Stimulated activated CD4-positive, alpha-beta T cell treated with anti-CD3 and anti-CD28 coated beads, Interleukin-15, amount 100 ng/mL, for 48 hours (primary cell): ENCODE measurements around the gene NAPB.

Experiments used
- DNase-seq, 2 donors: peaks; one replicate each; pipeline ENCODE4 v3.0.0-alpha.2; 2020; ENCODE audit warnings: low read depth in 2 of 2

The NAPB gene

DNA sequence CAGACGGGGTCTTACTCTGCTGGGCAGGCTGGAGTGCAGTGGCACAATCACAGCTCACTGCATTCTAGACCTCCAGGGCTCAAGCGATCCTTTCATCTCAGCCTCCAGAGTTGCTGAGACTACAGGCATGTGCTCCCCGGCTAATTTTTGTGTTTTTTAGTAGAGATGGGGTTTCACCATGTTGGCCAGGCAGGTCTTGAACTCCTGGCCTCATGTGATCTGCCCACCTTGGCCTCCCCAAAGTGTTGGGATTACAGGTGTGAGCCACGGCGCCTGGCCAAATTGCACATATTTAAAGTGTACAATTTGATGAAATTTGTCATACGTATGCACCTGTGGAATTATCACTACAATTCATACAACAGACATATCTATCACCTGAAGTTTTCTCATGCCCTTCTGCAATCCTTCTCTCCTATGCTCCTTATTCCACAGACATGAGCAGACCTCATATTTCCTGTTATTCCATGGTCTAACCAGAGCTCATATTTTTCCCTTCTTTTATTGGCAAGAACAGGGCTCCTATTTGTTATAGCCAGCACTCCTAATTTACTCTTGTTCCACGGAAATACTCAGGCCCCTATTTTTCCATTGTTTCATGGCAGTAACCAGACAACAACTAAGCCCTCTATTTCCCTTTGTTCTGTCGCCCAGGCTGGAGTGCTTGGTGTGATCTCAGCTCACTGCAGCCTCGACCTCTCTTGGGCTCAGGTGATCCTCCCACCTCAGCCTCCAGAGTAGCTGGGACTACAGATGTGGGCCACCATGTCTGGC, 16.0 kb upstream of the NAPB start:
- no peak for DNase-seq

DNA sequence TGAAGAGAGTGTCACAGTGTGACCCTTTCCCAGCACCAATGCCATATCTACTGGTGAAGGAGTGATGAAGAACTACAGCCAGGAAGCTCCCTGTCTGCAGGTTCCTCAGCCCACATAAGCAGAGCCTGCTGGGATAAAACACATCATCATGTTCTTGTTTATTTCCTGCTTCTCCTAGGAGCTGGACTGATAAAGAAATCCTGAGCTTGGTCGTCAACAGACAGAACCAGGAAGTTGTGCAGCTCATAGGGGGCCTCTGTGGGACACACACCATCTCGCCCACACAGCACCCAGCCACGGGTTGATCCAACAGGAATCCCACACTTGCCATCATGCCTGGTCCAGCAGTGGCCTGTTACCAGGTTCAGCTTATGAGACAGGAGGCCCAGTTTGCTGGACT, 15.4 kb upstream of the NAPB start:
- DNase-seq = no peak

DNA sequence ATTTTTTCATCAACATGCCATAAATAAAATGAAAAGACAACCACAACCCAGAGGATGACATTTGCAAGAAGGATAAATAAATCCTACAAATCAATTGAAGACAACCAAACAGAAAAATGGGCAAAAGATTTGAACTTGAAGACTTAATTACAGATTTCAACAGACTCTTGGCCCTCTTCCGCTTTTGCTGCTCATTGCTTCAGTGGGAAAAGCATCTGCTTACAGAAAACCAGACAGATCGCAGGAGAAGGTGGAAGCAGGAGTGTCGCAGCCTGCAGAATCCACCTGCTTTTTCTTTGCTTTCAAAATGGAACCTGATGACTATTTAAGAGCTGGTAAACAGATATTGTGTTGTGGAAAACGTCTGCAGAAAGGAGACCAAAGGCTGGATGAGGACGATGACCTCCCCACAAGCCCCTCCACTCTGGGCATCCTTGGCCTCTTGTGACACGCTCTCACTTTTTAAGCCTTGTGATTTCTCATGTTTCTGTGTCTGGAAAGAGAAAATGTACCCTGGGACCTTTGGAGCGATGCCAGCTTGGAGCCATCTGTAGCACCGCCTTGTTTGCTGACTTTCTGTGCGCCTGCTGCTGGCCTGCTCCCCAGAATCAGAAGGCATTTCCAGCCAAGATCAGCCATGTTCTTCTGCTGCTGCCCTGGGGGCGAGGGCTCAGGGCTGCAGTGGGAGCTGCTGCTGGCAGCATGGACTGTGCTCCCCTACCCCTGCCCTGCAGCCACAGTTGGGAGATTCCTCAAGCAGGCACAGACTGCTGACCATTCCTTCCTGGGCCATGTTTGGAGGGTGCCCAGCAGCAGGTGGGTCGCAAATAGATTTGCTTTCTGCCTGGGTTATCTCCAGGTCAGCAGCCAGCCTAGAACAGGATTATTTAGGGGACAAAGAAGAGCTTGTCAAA, 14.6 kb upstream of the NAPB start:
- DNase-seq = no peak

DNA sequence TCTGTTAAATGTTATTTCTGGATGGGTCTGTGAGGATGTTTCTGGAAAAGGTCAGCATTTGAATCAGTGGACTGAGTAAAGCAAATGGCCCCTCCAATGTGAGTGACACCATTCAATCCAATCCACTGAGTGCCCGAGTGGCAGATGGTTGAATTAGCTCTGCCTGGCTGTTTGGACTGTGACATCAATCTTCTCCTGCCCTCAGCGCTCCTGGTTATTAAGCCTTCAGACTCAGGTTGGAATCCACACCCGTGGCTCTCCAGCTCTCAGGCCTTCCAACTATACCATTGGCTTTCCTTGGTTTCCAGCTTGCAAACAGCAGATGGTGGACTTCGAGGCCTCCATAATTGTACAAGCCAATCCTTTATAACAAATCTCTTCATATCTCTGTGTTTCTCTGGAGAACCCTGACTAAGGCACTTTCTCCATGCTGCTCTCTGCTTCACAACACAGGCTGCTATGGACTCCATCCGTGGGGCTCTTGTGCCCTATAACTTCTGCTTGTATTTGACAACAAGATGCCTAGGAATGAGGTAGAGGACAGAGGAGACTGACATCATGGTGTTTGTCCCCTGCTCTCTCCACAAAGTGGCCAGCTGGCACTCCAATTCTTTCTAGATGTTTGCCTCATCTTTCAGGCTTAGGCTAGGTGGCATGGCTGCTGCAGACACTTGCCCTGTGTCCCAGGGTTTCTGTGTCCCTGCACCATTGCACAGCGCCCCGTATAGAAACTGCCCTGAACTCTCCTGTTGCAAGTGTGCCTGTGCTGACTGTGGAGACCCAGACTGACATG, 13.4 kb upstream of the NAPB start:
- no peak for DNase-seq

DNA sequence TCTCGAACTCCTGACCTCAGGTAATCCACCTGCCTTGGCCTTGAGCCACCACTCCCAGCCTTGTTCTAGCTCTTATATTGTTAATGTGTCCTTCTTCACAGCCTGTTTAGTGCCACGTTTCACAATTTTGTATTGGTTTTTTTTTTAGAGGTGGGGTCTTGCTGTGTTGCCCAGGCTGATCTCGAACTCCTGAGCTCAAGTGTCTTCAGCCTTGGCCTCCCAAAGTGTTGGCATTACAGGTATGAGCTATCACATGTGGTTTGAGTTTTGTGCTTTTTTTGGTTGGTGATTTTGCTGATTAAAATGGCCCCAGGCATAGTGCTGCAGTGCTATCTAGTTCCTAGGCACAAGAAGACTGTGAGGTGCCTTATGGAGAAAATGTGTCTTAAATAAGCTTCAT, 12.3 kb upstream of the NAPB start:
- no peak for DNase-seq

DNA sequence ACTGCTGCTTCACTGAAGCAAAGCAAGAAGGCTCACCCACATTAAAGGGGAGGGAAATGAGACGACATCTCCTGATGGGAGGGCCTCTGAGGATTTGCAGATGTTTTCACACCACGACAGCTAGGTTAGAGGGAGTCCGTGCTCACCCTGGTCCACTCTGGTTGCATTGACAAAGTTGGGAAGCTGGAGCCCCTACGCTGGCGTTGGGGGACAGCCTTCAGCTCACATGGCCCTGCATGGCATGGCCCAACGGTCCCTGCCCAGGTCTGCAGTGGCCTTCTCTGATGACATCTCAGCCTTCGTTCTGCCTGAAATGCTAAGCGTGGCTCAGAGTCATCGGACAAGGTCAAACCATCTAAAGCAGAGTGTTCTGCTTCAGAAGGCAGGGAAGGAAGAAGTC, 3.8 kb upstream of the NAPB start:
- DNase-seq = no peak

DNA sequence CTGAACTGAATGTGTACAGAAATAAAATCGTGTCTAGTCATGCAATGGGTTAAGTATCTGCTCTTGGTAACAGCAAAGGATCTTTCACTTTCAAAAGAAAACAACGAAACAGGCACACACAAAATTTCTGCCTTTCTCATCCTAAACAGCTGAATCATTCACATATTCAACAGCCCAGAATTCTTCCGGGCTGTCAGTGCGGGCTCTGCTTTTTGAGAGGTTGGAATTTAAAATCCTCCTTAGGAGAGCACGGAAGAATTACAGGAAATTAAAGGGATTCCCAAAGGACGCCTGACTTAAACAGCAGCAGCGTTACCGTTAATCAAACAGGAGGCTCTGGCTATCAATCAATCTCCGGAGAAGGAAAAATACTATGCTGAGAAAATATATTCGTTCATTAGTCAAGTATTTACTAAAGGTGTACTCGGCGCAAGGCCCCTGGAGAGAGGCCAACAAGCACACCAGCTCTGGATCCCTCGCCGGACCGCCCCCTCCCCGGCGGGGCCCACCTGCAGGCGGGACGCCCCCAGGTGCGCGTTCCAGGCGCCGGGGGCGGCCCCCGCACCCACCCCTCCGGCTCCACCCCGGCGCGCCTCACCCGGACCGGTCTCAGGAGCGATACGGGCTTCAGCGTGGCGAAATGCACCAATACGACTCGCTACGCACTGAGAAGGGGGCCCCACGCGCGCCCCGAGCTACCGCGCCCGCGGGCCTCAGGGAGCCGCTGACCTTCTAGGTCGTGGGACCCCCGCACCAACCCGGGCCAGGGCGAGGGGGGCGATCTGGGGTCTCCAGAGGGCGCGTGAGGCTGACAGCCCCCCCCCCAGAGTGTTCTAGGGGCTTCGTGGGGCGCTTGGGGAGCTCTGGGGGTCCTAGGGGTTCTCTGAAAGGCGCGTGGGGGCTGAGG, 1.0 kb downstream of the NAPB start:
- DNase-seq = peak in 1 of 2 donors; percentile 36

DNA sequence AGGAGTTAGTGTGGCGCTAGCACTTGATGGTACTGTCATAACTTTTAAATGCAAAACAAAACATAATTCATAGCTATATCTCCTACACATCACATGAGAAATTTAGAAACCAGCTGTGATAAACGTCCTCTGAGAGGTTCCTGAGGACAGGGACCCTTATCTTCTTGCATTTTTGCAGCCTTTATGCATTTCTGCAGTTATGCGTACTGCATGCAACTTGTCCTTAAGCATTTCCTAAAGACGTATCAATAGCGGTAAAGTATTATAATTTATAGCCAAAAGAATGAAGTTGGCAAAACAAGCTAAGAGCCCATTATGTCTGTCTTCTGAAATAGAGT, 1.7 kb downstream of the NAPB start:
- DNase-seq = no peak

DNA sequence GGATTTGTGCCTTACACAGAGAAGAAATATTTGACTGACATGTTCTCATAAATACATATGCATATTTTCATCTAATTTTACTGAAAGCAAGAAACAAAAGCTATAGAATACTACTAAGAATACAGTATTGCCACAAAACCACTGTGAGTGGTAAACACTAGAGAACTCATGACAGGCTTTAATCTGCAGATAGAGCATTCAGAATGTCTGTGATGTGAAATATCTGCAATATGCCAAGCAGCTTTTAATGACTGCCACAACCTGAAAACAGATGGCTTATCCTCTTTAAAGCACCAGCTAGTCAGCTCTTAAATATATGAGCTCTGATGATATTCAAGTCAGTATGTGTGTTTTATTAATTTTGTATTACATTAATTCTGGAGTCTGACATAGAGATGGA, 3.4 kb downstream of the NAPB start:
- DNase-seq = no peak

DNA sequence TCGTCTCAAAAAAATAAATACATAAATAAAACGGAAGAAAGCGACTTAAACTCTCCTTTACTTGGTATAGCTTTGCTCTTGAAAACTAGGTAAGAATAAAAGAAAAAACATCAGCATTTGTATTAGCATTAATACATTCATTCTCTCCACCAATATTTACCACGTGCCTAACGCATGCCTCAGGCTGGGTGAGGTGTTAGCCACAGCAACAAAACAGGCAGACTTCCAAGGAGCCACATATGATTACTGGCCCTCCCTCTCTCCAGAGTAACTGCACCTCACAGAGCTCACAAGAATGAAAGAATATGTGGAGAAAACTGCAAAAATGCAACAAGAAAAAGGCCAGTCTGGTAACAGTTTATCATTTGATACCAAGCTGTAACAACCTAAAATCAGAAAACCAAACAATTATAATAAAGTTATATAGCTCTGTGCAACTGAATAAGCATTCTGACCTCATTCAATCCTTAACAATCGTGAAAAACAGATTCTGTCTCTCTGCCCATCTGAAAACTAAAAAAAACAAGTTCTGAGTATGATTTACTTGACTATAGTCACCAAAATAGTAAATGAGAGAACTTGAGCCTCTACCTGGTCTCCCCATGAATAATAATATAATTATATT, 5.2 kb downstream of the NAPB start:
- DNase-seq = no peak

DNA sequence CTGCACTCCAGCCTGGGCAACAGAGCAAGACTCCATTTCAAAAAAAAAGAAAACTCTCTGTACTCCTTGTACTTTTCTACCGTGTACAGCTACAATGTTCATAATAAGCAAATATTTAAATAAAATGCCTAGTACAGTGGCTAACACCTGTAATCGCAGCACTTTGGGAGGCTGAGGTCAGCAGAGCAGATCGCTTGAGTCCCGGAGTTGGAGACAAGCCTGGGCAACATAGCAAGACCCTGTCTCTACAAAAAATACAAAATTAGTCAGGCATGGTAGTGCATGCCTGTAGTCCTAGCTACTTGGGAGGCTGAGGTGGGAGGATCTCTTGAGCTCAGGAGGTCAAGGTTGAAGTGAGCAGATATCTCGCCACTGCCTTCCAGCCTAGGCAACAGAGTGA, 5.7 kb downstream of the NAPB start:
- DNase-seq = no peak

DNA sequence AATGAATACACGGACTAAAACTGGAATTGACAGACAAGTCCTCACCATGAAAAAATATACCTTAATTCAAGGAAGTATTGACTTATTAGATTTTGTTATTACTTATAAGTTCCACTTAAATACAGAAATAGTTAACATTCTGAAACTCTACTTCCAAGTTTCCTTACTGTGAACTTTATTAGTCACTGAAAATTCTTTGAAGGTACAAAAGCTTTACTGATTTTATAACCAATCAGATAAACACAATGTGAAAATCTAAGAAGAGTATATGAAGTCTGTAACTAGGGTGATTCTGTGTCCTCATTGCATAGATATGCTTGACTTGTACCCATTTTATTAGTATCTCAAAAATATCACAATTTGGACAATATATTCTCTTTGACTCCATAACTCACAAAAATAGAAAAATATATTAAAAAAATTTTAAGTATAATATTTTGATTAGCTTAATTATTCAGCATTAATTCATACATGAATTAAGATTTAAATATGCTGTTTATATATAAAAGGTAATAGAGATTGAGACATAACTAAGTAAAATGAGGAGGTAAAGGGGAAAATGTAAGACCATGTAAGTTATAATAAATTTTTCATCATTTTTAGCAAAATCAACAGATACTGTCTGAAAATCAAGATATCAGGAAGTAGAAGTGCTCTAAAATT, 6.6 kb downstream of the NAPB start:
- DNase-seq = no peak

DNA sequence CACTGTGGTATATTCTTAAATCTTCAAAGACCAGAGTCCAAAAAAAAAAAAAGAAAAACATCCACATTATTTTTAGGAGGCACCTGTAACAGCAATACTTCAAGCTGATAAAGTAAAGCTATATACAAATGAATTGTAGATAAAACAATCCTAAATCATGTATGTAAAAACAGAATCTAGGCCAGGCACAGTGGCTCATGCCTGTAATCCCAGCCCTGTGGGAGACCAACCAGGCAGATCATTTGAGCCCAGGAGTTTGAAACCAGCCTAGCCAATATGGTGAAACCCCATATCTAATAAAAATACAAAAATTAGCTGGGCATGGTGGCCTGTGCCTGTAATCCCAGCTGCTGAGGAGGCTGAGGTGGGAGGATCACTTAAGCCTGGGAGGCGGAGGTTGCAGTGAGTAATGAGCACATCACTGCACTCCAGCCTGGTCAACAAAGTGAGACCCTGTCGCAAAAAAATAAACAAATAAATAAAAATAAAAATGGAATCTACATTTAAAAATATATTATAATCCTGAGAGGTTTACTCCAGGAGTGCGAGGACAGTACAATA, 7.3 kb downstream of the NAPB start:
- DNase-seq = no peak

DNA sequence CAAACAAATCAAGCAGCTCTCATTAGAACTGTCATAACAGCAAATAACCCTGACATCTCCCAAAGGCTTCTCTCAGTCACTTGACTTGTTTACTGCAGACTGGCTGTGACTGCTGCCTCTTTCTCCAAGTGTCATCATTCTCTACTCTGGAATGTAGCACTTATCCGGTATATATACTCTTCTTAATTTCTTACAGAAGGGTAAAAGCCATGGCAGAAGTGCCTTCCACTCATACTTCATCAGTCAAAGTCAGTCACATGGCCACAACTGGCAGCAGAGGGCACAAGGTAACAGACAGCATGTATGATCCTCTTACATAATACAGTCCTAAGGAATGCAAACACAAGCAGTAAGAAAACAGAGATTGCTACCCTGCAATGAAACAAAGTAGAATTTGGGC, 9.3 kb downstream of the NAPB start:
- no peak for DNase-seq

DNA sequence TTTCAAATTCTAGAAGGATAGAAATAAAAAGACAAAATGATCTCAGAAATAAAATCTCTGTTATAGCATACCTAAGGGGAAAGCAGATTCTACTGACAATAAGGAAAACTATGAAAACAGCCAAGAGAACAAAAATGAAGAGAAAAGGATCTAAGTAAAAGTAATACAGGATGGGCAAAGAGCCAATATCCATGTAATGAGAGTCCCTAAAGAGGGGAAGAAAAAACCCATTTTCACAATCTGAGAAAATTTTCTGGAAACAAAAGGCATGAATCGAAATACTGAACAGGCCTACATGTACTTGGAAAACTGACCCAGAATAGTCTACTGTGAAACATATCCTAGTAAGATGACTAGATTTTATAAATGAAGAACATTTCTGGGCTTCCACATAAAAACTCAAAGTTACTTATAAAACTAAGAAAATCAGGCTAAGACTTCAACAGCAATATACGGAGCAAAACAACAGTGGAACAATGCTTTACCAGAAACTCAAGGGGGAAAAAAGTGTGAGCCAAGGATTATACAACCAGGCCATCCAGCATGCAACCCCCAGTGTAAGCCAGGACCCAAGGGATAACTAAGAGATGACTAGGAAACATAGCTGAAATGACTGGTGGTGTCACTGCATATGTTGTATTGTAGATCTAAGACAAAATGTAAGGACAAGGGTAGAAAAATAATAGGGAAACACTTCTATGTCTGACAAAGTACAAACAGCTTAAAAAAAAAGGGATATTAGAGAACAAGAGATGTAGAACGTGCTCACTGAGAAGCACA, 10.2 kb downstream of the NAPB start:
- no peak for DNase-seq

DNA sequence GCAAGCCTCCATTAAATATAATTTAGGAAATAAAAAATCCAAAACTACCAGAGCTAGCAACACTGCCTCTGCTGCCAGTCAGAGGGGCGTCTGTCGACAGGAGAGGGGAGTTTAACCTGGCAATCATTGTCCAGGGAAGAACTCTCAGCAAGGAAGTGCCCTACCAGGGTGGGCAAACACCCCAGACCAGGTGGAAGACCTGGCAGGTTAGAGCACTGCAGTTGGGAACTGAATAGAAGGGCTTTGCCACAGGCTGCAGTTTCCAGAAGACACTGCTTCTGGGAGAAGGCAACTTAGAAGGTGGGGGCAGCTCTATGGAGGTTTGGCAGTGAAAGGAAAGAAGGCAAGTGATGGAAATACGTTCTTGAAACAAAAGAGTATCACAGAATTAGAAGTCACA, 11.5 kb downstream of the NAPB start:
- DNase-seq = no peak

DNA sequence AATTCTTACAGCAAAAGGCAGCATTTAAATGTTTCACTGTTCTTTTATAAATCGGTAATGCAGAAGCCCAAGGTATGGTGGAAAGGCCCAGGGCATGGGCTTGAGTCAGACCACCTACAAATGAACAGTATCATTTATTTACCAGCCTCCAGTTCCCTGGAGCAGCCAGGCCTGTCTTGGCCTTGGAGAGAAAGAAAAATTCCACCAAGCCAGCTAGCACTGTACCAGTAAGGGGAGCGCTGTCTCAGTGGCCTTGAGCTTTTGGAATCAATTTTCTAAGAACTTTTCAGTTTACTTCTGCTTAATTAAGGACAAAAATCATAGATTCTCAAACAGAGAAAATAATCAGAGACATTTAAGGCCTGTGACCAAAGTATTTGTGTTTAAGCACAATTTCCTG, 12.3 kb downstream of the NAPB start:
- no peak for DNase-seq

DNA sequence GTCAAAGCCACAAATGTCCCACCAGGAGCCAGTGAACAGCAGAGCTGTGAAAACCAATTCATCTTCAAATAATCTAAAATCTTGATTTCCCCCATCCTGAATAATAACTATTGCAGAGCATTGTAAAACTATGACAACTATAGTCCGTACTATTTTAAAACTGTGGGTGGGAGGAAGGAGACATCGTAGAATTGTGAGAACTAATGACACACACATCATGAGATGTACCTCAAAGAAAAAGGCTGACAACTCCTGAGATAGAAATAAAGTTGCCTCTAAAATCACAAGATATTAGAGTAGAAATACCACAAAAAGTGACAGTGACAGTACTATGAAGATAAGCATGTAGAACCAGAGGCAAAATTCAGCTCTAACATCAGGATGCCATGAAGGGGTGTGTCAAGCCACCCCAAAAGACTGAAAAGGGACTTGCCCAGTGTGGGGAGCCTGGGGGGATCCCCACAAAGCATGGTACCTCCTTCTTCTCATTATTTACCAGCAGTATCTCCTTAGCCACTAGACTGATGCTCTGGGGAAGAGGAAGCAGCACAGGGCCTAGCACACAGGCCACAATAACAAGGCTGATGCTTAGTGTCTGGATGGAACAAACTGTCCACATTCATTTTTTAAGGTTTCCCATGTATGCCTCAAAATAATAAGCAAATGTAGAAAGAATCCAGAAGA, 13.4 kb downstream of the NAPB start:
- no peak for DNase-seq

DNA sequence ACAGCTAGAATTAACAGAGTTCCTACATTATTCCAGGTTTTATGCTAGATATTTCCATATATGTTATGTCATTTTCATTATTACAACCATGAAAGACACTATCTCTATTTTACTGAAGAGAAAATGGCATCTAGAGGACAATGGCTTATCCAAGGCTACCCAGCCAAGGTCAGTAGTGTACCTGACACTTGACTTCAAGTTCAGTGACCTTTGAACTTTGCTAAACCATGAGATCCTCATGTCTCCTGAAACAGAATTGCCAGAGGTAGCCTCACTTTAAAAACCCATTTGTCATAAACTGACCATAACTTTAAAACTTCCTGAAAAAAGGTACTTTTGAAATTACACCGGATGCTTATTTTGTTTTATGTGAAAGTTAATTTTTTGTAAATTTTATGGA, 14.4 kb downstream of the NAPB start:
- DNase-seq = no peak
